SK-N-MC (cell line): ENCODE measurements around the gene TRPM2.

ENCODE experiments used
- EZH2 ChIP-seq: fragments of 200-600 bp; sonication (generic); IDR thresholded peaks from one replicate; pipeline ENCODE4 v1.6.1; 2017; ENCODE audit warnings: antibody characterized with exemption
- FOXP2 ChIP-seq: optimal IDR thresholded peaks from 2 replicates; pipeline ENCODE3; 2011; ENCODE audit warnings: mild to moderate bottlenecking, moderate library complexity; ENCODE audit not compliant: insufficient read depth; ENCODE audit errors: extremely low read length, control extremely low read depth
- POLR2AphosphoS5 ChIP-seq: IDR thresholded peaks from 2 replicates; pipeline ENCODE4 v1.6.1; 2012; ENCODE audit warnings: mild to moderate bottlenecking, low read depth, low read length, borderline replicate concordance

DNA sequence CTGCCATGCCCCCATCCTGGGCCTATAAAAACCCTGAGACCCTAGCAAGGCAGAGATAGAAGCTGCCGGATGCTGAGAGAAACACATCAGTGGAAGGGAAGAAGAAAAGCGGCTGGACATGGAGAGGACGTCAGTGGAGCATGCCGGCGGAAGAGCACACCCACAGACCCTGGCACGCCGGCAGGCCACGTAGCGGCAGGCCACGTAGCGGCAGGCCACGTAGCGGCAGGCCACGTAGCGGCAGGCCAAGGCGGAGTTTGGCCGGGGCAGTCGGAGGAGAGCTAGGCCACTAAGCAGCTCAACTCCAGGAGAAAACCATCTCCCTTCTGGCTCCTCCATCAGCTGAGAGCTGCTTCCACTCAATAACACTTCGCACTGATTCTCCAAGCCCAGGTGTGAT lies 137.0 kb downstream of the TRPM2 start:
- TF ChIP-seq POLR2AphosphoS5, result no peak
- no peak for TF ChIP-seq EZH2
- TF ChIP-seq FOXP2, result no peak
